Stimulated activated memory B cell treated with anti-CD40 and anti-IgM and Interleukin-4, amounts not matched to agents 10 μg/mL and 1 μg/mL and 100 μg/mL, for 72 hours (primary cell): ENCODE measurements around the gene LRRC37A2.
"Not testable (repeated sequence)": the region's sequence is repeated elsewhere in the genome, so short reads cannot be mapped to it uniquely, and the experiment has no call there.

ENCODE experiments used
- ATAC-seq: fragments of 150-1000 bp; cut with Tn5 transposase; 2 replicates; pipeline ENCODE4 v1.10.0; 2021
- H3K27ac Mint-ChIP-seq: one replicate; pipeline ENCODE4 v1.8.0; 2022; ENCODE audit warnings: mild to moderate bottlenecking, mixed read lengths
- H3K27me3 Mint-ChIP-seq: one replicate; pipeline ENCODE4 v1.8.0; 2022; ENCODE audit warnings: mixed read lengths
- H3K36me3 Mint-ChIP-seq: one replicate; pipeline ENCODE4 v1.8.0; 2022; ENCODE audit warnings: mixed read lengths
- H3K4me1 Mint-ChIP-seq: one replicate; pipeline ENCODE4 v1.8.0; 2022; ENCODE audit warnings: mixed read lengths
- H3K4me3 Mint-ChIP-seq: one replicate; pipeline ENCODE4 v1.8.0; 2022; ENCODE audit warnings: mild to moderate bottlenecking, moderate library complexity, mixed read lengths
- H3K9me3 Mint-ChIP-seq: one replicate; pipeline ENCODE4 v1.8.0; 2022; ENCODE audit warnings: mixed read lengths

Gene LRRC37A2

GRCh38 chr17:46579083-46580075, 67.1 kb downstream of the LRRC37A2 start, which contains the start of gene ARL17A:
ARL17A (minus strand) TSS chr17:46579691; CDS start chr17:46576322, 3,369 bp downstream.
- not testable (repeated sequence) for H3K27me3 Mint-ChIP-seq, H3K4me1 Mint-ChIP-seq, H3K9me3 Mint-ChIP-seq, H3K36me3 Mint-ChIP-seq, H3K27ac Mint-ChIP-seq
- ATAC-seq, result peak; percentile 96
- peak within 1 kb of the TSS; percentile 54 for H3K4me3 Mint-ChIP-seq

- not testable (repeated sequence) for H3K27me3 Mint-ChIP-seq, H3K4me1 Mint-ChIP-seq, H3K27ac Mint-ChIP-seq, H3K9me3 Mint-ChIP-seq, H3K36me3 Mint-ChIP-seq
- peak overlapping the region; percentile 54 for H3K4me3 Mint-ChIP-seq
- peak; percentile 60 for ATAC-seq
Measured at GRCh38 chr17:46580082-46580481, 67.8 kb downstream of the LRRC37A2 start.

- not testable (repeated sequence) for H3K36me3 Mint-ChIP-seq, H3K27ac Mint-ChIP-seq, H3K4me3 Mint-ChIP-seq, H3K4me1 Mint-ChIP-seq, H3K9me3 Mint-ChIP-seq, ATAC-seq, H3K27me3 Mint-ChIP-seq
Measured at GRCh38 chr17:46585444-46585843, 73.2 kb downstream of the LRRC37A2 start.

- H3K27me3 Mint-ChIP-seq, H3K36me3 Mint-ChIP-seq, H3K4me1 Mint-ChIP-seq, H3K4me3 Mint-ChIP-seq, H3K9me3 Mint-ChIP-seq, H3K27ac Mint-ChIP-seq: not testable (repeated sequence)
- ATAC-seq, result peak; percentile 90
Measured at GRCh38 chr17:46590157-46591146, 78.2 kb downstream of the LRRC37A2 start, which contains the start of gene NSF. NSF (plus strand) TSS chr17:46590669; CDS start chr17:46590776, 107 bp downstream.

- H3K27me3 Mint-ChIP-seq, H3K4me3 Mint-ChIP-seq: not testable (repeated sequence)
Measured at GRCh38 chr17:46591332-46591731, 79.1 kb downstream of the LRRC37A2 start.

GRCh38 chr17:46598344-46598931, 86.2 kb downstream of the LRRC37A2 start:
- not testable (repeated sequence) for H3K4me3 Mint-ChIP-seq, H3K27ac Mint-ChIP-seq, H3K36me3 Mint-ChIP-seq

More at GRCh38 chr17:46591332-46591731, 79.1 kb downstream of the LRRC37A2 start:
- not testable (repeated sequence) for H3K4me1 Mint-ChIP-seq, H3K36me3 Mint-ChIP-seq, H3K27ac Mint-ChIP-seq, H3K9me3 Mint-ChIP-seq
- peak; percentile 90 for ATAC-seq

GRCh38 chr17:46600767-46601166, 88.5 kb downstream of the LRRC37A2 start:
- H3K36me3 Mint-ChIP-seq, ATAC-seq, H3K4me1 Mint-ChIP-seq, H3K4me3 Mint-ChIP-seq, H3K27me3 Mint-ChIP-seq, H3K27ac Mint-ChIP-seq, H3K9me3 Mint-ChIP-seq: not testable (repeated sequence)

More at GRCh38 chr17:46598344-46598931, 86.2 kb downstream of the LRRC37A2 start:
- H3K4me1 Mint-ChIP-seq, H3K27me3 Mint-ChIP-seq, H3K9me3 Mint-ChIP-seq: not testable (repeated sequence)
- ATAC-seq, result peak; percentile 66

GRCh38 chr17:46603125-46603524, 90.9 kb downstream of the LRRC37A2 start:
- H3K27ac Mint-ChIP-seq, H3K36me3 Mint-ChIP-seq, H3K4me1 Mint-ChIP-seq, H3K27me3 Mint-ChIP-seq, H3K9me3 Mint-ChIP-seq, H3K4me3 Mint-ChIP-seq: not testable (repeated sequence)
- peak; percentile 94 for ATAC-seq
